Dermis blood vessel endothelial cell (primary cell): ENCODE results near the gene ATP2C1. TPM values are rescaled to one million over a fixed set of nuclear protein-coding genes. Genes with fewer than 3 reads are reported as not detected.

Experiments used
- DNase-seq: peaks from one replicate; pipeline ENCODE4 v3.0.0; 2010
- total RNA-seq: library from RNA; depleted of rRNA; stranded (reverse); fragments of >200 nt; gene quantifications from 2 replicates; pipeline ENCODE4 v1.2.3, GENCODE V29; 2014

The ATP2C1 gene
- total RNA-seq, 1 donor from 2014 or later: 88.0 TPM

DNA sequence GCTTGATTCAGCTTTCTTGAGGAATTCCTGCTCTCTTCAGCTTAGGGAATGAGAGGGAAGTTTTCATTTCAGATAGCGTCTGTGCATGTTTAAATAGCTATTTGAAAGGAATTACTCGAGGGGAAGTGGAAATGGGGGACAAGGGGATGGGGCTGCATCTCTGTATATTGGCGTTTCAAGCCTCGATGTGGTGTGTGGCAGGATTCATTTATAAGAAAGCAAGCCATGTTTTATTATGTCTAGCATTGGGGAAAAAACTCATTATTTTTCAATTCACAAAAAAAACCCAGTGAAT, 1.0 kb downstream of the ATP2C1 start:
- peak; percentile 36 for DNase-seq

DNA sequence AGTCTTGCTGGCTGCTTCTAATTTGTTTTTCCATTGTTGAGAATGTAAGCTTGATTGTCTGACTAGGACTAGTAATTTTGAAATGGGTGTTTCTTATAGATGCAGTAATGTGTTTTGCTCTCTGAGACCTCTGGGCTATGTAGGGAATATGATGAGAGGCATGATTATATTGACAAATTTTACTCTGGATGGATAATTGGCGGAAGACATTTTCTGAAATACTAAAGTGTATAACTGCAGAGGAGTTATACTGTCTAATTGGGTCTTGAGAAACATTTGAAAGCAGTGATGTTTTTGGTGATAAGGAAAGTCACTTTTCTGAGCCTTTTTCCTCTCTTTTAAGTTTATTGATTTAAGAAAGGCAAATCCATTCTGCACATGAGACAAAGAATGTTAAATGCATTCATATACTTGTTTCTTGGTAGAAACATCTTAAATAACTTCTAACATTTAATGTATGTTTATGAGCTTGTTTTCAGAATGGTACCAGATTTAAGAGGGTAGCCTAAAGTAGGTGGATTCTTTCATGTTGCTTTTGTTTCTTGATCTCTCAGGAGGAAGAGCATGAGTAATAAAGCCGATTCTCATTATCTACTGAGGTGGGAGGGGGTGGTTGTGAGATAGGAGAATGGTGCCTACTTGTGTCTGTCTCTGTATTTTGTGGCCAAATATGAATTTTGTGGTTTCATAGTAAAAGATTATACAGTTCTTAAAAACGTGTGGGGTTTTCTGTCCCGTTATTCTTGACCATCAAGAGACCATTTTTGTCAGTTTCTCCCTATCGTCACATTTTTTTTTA, 2.0 kb downstream of the ATP2C1 start:
- DNase-seq: peak; percentile 11

DNA sequence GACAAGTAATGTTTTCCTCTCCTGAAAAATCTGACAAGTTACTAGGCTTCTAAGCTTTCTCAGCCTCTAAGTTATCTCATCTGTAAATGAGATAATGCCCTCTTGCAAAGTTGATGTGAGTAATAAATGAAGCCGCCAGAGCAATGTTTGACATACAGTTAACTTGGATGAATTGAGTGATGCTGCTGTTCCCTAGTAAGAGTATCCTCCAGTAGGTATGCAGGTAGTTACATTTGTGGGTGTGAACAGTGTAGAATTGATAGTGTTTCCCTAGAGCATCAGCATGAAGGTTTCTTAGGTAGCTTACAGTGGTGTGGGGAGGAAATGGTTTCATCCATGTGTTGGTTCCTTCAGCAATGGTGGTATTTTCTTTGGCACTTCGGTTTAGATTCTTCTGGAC, 3.4 kb downstream of the ATP2C1 start:
- DNase-seq: no peak

DNA sequence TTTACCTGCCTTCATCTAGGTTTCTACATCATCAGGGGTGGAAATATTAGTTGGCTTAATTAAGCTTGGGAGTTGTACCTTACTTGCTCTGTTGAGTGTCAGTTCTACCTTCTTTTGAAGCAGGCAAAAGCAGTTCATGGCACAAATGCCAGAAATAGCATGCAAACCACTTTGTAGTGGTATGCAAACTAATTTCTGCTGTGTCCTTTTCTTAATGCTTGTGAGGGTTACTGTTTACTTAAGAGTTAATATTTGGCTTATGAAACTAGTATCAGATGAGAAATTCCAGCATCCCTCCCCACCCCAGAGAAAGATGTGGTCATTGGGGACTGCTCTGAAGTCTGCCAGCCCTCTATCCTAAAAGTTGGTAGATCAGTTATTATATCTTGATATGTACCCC, 7.1 kb downstream of the ATP2C1 start:
- no peak for DNase-seq

DNA sequence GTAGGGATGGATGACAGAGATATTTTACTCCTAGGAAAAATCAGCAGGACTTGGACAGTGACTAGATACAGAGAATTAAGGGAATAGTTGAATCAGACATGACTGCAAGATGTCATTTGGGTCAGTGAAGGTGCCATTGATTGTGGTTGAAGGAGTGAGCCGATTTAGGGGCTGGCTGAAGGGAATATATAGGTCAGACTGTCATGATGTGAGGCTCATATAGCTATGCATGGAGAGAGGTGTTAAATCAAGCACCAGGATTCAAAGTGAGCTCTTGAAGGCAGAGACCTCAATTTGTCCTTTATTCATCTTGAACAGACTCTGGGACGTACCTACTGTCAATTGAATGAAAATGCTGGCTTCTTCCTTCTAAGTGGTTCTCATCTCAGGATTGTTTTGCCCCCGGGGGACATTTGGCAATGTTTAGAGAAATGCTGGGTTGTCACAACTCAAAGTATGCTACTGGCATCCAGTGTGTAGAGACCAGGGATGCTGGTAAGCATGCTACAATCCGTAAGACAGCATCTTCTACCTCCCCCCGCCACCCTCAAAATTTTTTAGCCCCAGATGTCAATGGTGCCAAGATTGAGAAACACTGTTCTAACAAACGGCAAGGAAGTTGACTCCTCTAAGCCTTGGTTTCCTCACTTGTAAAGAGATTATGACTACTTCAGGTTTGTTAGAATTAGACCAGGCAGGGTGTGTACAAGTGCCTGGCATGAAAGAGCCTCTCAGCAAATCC, 7.8 kb downstream of the ATP2C1 start:
- DNase-seq: no peak

DNA sequence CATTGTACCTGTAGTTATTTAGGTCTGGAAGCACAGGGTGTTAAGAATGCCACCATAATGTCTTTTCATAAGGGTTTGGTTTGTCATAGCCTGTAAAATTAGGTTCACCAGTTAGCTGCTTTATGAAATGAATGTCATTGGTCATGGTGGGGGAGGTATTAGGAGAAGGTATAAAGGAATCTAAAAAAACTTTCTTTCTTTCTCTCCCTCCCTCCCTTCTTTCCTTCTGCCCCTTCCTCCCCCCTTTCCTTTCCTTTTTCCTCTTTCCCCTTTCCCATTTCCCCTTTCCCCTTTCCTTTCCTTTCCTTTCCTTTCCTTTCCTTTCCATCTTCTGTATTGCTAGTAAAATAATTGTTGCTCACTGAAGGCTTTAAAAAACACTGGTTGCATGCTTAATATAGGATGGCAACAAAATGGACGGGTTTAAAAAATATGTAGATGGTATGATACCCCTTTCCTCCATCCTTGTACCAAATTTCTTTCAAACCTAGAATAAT, 9.6 kb downstream of the ATP2C1 start:
- DNase-seq: no peak

DNA sequence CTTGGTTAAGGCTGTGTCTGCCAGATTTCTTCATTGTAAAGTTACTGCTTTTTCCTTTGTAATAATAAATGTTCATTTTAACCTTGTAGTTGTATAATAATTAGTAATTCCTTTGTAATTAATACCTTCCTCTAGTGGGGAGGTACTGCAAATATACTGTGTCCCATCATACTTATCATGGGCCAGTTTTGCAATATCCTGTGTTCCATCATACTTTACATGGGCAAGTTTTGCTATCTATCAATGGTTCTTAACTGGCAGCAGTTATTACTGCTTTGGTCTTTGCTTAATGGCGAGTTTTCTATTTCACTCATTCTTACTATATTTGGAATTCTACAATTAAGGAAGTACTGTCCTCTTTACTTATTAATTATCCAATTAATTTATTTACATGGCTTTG, 10.6 kb downstream of the ATP2C1 start:
- DNase-seq: no peak

DNA sequence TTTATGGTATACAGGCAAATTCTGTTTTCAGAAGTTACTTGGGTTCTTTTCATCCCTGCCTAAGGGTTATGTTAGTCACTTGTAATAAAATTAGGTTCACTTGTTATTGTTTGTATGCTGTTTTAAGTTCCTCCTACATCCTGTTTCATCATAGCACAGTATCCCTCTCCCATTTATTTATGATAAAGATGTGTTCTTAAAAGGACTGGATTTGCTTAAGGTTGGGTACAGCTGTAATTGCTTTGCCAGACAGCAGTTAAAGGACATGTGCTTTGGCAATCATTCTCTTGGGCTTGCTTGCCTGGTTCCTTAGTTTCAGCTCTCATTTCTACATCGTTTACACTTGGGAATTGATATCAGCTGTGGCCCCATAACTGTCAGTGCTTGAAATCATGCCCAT, 11.7 kb downstream of the ATP2C1 start:
- no peak for DNase-seq

DNA sequence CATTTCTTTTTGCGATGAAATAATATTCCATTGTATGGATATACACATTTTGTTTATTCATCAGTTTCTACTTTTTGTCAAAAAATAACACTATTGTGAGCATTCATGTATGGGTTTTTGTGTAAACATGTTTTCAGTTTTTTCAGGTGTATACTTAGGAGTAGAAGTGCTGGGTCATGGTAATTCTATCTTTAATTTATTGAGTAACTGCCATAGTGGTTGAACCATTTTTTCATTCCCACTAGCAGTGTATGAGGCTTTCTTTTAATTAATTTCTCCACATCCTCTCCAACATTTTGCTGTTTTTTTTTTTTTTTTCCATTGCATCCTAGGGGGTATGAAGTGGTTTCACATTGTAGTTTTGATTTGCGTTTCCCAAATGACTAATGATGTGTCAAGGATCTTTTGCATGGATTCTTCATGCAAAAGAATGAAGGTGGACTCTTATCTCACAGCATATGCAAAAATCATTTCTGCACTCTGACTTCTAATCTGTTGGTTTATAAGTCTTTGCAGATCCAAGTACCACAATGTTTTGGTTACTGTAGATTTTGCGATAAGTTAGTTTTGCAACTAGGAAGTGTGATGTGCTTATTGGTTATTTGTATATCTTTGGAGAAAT, 12.6 kb downstream of the ATP2C1 start:
- no peak for DNase-seq

DNA sequence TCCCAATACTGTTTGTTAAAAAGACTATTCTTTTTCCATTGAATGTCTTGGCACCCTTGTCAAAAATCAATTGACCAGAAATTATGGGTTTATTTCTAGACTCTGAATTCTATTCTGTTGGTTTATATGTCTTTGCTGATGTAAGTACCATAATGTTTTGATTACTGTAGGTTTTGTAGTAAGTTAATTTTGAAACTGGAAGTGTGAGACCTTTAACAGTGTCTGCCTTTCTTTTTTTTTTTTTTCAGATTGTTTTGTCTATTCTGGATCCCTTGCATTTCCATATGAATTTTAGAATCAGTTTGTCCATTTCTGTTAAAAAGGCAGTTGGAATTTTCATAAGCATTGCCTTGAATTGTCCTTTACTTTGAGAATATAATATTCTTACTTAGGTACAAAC, 13.6 kb downstream of the ATP2C1 start:
- DNase-seq: no peak

DNA sequence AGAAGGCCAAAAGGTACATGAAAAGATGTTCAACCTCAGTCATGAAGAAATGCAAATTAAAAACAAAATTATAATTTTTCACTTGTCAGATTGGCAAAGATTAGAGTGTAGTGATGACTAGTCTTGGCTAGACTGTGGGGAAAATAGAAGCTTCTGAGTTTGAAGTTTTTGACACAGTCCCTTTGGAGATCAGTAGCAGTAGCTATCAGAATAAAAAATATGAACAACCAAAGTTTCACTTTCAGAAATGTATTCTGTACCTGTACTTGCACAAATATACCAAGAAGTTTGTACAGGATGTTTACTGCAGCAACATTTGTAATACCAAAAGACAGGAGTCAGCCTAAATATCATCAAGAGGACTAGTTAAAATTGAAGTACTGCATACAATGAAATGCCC, 14.1 kb downstream of the ATP2C1 start:
- no peak for DNase-seq

DNA sequence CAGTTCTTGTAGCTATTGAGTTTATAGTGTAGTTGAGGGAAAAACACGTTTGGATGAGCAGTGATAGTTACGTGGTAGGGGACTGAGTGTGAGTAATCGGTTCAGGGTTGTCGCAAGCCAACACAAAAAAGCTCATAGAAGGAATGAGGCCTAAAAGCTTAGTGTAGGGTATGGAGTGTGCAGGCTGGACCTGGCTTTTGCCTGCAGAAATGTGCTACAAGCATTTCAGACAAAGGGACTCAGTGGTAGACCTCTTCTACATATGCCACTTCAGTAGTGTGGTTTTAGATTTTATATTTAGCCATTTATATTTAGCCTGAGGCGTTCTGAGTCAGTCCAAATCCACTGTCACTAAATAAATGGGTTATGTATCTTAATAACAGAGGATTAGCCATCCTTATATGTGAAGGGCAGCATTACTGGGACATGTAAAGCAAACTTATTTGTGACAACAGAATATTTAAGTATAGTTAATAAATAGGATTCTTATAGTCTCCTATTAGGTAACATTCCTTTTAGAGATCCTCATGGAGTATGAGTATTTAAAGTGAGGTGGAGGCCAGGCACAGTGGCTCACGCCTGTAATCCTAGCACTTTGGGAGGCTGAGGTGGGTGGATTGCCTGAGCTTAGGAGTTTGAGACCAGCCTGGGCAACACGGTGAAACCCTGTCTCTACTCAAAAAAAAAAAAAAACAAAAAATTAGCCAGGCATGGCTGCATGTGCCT, 21.8 kb downstream of the ATP2C1 start:
- DNase-seq: no peak

DNA sequence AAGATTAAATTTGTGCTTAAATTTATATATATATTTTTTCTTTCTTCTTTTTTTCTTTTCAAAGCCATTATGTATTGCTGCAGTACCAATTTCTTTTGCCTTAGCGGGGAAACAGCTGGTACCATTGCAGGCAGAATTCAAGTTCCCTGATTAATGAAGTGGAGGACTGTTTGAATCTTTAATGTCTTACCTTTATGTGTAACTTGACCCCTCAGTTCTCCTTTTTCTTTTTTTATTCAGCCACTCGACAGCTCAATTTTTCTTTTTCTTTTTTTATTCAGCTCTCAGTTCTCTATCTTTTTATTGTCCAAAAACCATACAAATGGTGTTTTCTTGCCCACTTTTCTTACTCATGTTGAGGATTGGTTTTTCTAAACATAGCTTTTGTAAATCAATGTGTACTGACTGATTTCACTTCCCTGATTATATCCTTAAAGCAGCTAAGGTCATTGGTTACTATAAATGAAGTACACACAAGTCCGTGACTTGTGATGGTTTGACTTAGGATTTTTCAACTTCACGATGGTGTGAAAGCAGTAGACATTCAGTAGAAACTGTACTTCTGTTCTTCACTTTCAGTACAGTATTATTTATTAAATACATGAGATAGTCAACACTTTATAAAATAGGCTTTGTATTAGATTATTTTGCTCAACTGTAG, 22.8 kb downstream of the ATP2C1 start:
- no peak for DNase-seq

DNA sequence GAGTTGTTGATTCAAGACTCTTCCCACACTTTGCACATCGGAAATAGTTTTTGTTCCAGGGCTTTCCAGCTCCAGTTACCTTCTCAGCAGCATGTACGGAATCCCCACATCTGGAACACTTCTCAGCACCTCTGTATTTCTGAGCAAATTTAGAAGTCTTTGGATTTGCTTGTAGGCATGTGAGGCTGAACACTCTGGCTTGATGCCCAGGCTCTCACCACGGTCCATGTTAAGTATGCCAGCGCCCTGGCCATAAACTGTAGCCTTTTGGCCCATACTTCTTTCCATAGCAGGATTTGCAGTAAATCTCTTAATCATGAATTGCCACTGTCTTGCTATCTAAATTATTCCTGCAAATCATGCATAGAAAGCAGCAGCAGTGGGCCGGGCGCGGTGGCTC, 24.4 kb downstream of the ATP2C1 start:
- DNase-seq: no peak

DNA sequence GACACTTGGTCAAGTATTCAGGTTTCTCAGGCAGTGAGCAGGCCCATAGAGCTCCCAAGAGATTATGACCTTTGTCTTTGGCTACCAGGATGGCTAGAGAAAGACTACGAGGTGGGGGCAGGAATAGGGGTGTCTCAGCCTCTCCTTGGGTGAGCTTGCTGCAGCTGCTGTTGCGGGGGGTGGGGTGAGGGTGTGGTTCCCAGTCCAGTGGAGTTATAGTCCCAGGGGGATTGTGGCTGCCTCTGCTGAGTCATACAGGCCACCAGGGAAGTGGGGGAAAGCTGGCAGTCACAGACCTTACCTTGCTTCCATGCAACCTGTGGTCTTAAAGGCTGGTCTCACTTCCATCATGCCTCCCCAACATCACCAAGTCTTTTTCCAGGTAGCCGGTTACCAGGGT, 31.7 kb downstream of the ATP2C1 start:
- DNase-seq: no peak

DNA sequence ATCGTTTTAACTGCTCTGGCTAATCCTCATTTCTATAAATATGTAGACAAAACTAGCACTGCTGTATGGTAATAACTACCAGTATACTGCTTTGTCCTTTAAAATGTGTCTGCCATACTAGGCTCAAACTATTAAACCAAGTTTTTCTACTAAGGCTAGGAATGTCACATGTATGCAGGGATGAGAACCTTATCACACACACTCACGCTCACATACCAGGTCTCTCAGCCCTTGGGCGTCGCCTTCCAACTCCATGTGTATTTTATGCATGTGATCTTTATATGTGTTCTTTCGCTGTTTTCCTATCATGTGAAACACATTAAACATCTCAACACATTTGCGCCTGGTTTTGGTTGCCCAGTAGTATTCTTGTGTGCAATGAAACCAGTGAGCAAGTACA, 32.6 kb downstream of the ATP2C1 start:
- DNase-seq: no peak

DNA sequence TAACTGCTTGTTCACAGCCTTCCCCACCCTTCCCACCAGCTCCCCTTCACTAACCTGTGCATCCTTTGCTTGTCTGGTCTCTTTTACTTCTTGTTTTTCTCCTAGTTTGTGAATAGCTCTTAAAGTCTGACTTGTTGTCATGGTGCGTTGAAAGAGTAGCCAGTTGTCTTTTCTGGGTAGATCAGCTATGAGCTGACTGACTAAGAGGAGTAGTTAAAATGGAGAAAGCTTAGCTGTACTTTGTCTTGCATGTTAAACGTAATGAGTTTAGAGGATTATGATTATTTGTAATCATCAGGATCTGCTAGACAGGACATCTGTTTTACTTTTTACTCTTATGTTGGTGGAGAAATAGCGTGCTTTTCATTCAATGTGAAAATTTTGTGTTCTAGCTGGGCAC, 35.9 kb downstream of the ATP2C1 start:
- no peak for DNase-seq

DNA sequence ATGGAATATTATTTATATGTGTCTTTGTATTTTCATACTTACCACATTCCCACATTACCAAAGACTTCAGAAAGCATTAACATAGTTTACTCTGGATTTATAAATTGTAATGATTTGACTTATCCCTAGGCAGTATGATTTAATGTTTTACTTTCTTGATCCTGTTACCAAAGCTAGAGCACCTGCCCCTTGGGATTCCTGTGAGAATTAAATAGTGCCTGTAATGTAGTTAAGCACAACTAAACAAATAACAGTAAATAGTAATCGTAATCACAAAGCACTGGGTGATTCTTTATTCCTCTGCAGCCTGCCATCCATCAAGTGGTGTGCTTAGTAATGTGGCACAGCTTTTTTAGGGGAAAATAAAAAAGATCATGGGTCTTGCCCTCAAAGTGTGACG, 39.1 kb downstream of the ATP2C1 start:
- DNase-seq: no peak

DNA sequence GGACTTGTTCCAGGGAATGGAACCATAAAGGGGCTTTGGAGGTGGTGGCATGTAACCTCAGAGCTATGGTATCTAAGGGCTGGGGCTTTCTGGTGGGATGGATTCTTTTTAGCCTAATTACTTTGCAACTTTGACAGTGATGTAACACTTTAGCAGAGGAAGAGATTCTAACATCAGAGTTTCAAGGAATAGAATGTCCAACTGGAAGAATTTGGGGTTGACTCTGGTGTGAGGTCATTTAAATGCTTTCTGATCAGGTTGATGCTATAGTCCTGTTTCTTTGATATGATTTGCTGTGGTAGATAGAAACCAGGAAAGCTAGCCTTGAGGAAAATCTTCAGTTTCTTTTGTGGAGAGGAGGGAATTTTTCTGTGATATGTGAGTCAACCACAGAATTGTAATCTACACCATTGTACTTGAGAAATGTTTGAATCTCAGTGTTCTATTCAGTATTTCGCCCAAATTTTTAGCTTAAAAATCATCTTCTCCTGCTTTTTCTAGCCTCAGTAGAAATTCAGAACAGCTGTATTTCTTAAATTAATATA, 40.0 kb downstream of the ATP2C1 start:
- DNase-seq: no peak

DNA sequence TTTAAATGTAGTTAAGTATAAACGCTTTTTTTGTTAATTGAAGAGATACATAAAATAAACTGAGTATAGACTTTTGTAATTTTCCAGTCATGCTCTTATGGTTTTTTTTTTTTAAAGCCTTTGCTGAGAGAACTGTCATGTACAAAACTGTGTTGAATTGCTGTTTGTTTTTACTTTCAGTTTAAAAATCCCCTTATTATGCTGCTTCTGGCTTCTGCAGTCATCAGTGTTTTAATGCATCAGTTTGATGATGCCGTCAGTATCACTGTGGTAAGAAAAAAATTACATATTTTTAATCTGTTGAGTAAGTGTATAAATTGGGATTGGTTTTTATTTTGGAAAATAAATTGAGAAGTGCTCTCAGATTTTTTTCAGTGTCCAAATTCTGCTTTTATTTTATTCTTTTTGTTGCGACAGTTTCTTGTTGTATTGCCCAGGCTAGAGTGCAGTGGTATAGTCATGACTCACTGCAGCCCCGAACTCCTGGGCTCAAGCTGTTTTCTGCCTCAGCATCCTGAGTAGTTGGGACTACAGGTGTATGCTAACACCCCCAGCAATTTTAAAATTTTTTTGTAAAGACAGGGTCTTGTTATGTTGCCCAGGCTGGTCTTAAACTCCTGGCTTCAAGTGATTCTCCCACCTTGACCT, 40.7 kb downstream of the ATP2C1 start:
- DNase-seq: no peak

DNA sequence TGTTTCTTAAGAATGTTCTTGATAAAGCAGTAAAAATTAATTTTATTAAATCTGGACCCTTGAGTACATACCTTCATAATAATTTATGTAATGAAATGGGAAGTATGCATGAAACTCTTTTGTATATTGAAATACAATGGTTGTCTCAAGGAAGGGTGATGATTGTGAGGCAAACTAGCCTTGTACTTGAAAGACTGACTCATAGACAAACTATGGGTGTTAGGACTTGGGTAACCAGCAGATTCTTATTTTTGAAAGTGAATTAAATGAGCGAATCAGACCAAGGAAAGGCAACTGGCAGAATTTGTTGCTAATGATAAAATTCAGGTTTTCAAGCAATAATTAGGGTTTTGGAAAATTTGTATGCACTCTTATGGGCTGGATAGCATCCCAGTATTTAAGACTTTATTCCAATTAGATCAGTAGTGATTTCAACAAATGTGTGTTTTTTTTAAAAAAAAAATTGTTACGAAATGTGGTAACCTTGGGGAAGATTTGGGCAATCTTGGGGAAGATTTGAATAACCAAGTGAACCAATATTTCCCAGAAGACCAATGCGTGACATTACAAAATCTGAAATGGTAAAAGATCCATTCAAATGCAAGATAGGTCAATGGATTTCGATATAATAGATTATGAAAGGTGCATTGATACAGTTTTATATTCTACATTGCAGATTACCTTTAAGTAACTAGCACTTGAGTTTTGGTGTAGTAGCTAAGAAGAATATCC, 42.0 kb downstream of the ATP2C1 start:
- DNase-seq: no peak
